Natural killer cell (primary cell): ENCODE measurements around the gene SPC24. TPM values are rescaled to one million over a fixed set of nuclear protein-coding genes. Genes with fewer than 3 reads are reported as not detected.
A peak's percentile ranks its signal among the peaks of the same experiment; 100 is the strongest.

Experiments
- ATAC-seq, 3 donors: fragments of 150-1000 bp in 2 of 3; fragments of 200-7000 bp in 1 of 3; cut with Tn5 transposase; 1 replicate in 1 of 3; 2 replicates in 2 of 3; pipeline ENCODE4 v1.10.0; 2021; ENCODE audit warnings: mild to moderate bottlenecking in 2 of 3, moderate library complexity in 2 of 3
- DNase-seq, 2 donors: peaks; one replicate each; pipeline versions ENCODE4 v3.0.0 to v3.0.0-alpha.2; 2013 to 2021; ENCODE audit warnings: mixed read lengths in 1 of 2
- H3K27ac ChIP-seq: one replicate; pipeline ENCODE4 v1.5.1; 2013; ENCODE audit warnings: mild to moderate bottlenecking, low read length
- H3K27me3 ChIP-seq: one replicate; pipeline ENCODE4 v1.6.1; 2013; ENCODE audit warnings: low read length; ENCODE audit not compliant: control insufficient read depth, insufficient read depth
- H3K36me3 ChIP-seq: one replicate; pipeline ENCODE4 v1.6.1; 2013; ENCODE audit warnings: low read length; ENCODE audit not compliant: control insufficient read depth, insufficient read depth
- H3K4me1 ChIP-seq: one replicate; pipeline ENCODE4 v1.6.1; 2013; ENCODE audit warnings: low read length; ENCODE audit not compliant: control insufficient read depth, insufficient read depth
- H3K4me3 ChIP-seq: one replicate; pipeline ENCODE4 v1.5.1; 2013; ENCODE audit warnings: low read length
- H3K9me3 ChIP-seq: one replicate; pipeline ENCODE4 v1.6.1; 2013; ENCODE audit warnings: low read length; ENCODE audit not compliant: control insufficient read depth, insufficient read depth
- H3K27ac Mint-ChIP-seq, 2 donors: one replicate each; pipeline ENCODE4 v1.8.0; 2022; ENCODE audit warnings: mild to moderate bottlenecking in 2 of 2, mixed read lengths in 2 of 2, moderate library complexity in 1 of 2
- H3K27me3 Mint-ChIP-seq, 2 donors: one replicate each; pipeline ENCODE4 v1.8.0; 2022; ENCODE audit warnings: low read depth in 2 of 2, mixed read lengths in 2 of 2
- H3K36me3 Mint-ChIP-seq: one replicate; pipeline ENCODE4 v1.8.0; 2022; ENCODE audit warnings: mixed read lengths
- H3K4me1 Mint-ChIP-seq, 2 donors: one replicate each; pipeline ENCODE4 v1.8.0; 2022; ENCODE audit warnings: mixed read lengths in 2 of 2
- H3K4me3 Mint-ChIP-seq: one replicate; pipeline ENCODE4 v1.8.0; 2022; ENCODE audit warnings: mild to moderate bottlenecking, moderate library complexity, mixed read lengths
- H3K9me3 Mint-ChIP-seq, 2 donors: one replicate each; pipeline ENCODE4 v1.8.0; 2022; ENCODE audit warnings: mixed read lengths in 2 of 2
- WGBS: methylation state at CpG from one replicate; pipeline ENCODE4 v1.1.7; 2013; ENCODE audit warnings: missing lambda C conversion rate; ENCODE audit not compliant: insufficient coverage; 5-methylcytosine and 5-hydroxymethylcytosine counted together
- intact Hi-C: fragments of 100-400 bp; cut with micrococcal nuclease; formaldehyde crosslinking; loops from one replicate; pipeline ENCODE4 v1.14.2; 2022
- total RNA-seq, 4 donors: library from RNA; stranded (reverse); fragments of 120-200 nt in 1 of 4; gene quantifications; one replicate each; pipeline versions ENCODE4 v1.2.3 to v1.2.4, GENCODE V29; 2013 to 2022
- TF ChIP-seq, protein P1 (sequence below): fragments of 200-600 bp; IDR thresholded peaks from one replicate; pipeline ENCODE4 v1.8.0; 2022; ENCODE audit warnings: antibody characterized with exemption

The SPC24 gene, protein sequence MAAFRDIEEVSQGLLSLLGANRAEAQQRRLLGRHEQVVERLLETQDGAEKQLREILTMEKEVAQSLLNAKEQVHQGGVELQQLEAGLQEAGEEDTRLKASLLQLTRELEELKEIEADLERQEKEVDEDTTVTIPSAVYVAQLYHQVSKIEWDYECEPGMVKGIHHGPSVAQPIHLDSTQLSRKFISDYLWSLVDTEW
- 1 to 10 TPM; 1.7 to 6.1 (median 4.1) TPM for total RNA-seq
- 1.1 TPM for total RNA-seq (2013)

DNA sequence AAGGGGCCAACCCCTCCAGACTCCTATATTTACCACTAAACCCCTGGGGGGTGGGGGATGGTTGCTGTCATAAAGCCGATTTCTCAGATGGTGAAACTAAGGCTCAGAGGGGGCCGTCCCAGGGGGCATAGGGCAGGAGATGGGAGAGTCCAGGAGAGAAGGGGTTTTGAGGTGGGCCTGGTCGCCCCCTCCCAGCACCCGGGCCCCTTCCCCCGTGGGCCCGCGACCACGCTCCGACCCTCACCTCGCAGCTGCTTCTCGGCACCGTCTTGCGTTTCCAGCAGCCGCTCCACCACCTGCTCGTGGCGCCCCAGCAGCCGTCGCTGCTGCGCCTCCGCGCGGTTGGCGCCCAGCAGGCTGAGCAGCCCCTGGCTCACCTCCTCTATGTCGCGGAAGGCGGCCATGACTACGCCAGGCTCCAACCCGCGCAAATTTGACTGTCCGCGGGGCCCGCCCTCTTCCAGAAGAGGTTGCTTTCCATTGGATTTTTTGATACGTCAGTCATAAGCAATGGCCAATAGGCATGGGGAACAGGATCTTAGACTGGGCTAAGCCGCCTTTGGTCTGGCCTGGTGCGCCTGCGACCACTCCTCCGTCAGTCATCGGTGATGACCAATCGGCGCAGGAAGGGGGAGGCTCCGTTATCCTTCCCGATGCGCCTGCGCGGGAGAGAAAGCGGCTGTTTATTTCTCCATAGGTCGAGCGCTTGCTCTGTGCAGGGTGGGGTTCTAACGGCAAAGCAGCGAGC, at the start of gene SPC24:
TSS of gene SPC24 (minus strand) at position 410 of the 748 bp plus-strand sequence. CDS start at position 404, 6 bp downstream.
- TF ChIP-seq, protein P1, sequence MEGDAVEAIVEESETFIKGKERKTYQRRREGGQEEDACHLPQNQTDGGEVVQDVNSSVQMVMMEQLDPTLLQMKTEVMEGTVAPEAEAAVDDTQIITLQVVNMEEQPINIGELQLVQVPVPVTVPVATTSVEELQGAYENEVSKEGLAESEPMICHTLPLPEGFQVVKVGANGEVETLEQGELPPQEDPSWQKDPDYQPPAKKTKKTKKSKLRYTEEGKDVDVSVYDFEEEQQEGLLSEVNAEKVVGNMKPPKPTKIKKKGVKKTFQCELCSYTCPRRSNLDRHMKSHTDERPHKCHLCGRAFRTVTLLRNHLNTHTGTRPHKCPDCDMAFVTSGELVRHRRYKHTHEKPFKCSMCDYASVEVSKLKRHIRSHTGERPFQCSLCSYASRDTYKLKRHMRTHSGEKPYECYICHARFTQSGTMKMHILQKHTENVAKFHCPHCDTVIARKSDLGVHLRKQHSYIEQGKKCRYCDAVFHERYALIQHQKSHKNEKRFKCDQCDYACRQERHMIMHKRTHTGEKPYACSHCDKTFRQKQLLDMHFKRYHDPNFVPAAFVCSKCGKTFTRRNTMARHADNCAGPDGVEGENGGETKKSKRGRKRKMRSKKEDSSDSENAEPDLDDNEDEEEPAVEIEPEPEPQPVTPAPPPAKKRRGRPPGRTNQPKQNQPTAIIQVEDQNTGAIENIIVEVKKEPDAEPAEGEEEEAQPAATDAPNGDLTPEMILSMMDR = no peak
- no peaks in the 10 kb centered on the region for H3K36me3 ChIP-seq
- peak within 1 kb of the TSS; percentile 23 for H3K27ac ChIP-seq
- Mint-ChIP-seq H3K27ac (peak within 1 kb of the TSS; percentile 73 to 85), H3K27me3 (no peaks in the 10 kb centered on the region), H3K4me1 (peaks cover 8 to 17% of the 10 kb centered on the region in 2 donors), H3K4me3 (peak within 1 kb of the TSS; percentile 94), H3K36me3 (no peaks in the 10 kb centered on the region), H3K9me3 (no peaks in the 10 kb centered on the region)
- H3K4me1 ChIP-seq = peaks cover 15% of the 10 kb centered on the region
- DNase-seq = peak; percentile 86 to 95
- peak; percentile 98 to 99 (median 98) for ATAC-seq
- peak within 1 kb of the TSS; percentile 46 for H3K4me3 ChIP-seq
- H3K9me3 ChIP-seq = no peaks in the 10 kb centered on the region
- no peaks in the 10 kb centered on the region for H3K27me3 ChIP-seq
- intact Hi-C loops = no loop called here
- WGBS = under 1% methylated on average over 50 of the region's 50 CpGs

DNA sequence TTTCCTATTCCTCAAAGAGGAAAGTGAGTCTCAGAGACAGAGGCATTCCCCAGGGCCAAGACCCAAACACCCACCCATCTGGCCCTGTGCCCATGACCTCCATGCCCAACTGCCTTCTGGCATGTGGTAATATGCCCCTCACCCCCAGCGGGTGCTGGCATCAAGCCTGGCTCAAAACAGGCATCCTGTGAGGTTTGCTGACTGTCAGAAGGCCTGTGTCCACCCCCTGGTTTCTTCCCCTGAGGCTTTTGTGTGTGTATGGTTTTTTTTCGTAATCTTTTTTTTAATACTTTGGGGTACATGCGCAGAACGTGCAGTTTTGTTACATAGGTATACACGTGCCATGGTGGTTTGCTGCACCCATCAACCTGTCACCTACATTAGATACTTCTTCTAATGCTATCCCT, 49.4 kb upstream of the SPC24 start:
- TF ChIP-seq, protein P1 = no peak
- H3K4me3 ChIP-seq = no peak overlapping the region
- H3K9me3 ChIP-seq = no peaks in the 10 kb centered on the region
- ATAC-seq = no peak
- H3K4me1 ChIP-seq = no peaks in the 10 kb centered on the region
- H3K36me3 Mint-ChIP-seq = no peaks in the 10 kb centered on the region
- no peaks in the 10 kb centered on the region for H3K36me3 ChIP-seq
- H3K9me3 Mint-ChIP-seq = no peaks in the 10 kb centered on the region
- peaks cover 0 to 14% of the 10 kb centered on the region in 2 donors for H3K4me1 Mint-ChIP-seq
- H3K27ac Mint-ChIP-seq = no peak overlapping the region
- H3K4me3 Mint-ChIP-seq = no peak overlapping the region
- no peak overlapping the region for H3K27ac ChIP-seq
- intact Hi-C loops = no loop called here
- H3K27me3 Mint-ChIP-seq = peaks cover 0 to 9% of the 10 kb centered on the region in 2 donors
- 0% methylated on average over 3 of the region's 5 CpGs for WGBS
- DNase-seq = no peak
- no peaks in the 10 kb centered on the region for H3K27me3 ChIP-seq

DNA sequence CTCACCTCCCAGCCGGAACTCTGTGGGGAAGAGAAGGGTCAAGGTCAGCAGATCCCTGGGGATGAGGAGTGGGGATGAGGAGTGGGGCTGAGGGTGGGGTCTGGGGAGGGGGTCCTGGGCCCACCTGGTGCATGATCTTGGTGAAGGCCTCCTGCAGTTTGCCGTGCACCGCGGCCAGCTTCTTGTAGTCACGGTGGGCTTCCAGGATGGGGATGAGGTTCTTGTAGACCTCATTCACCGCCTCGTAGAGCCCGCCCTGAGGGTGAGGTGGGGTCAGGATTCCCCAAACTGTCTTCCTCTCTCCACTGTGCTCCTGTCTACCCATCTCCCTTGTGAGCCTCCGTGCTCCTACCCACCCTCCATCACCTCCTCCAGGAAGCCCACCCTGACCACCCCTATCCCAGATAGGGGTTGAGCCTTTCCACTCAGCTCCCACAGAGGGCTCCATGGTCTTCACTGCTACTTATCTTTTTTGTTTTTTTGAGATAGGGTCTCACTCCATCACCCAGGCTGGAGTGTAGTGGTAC, 48.6 kb upstream of the SPC24 start:
- TF ChIP-seq, protein P1 = peak; percentile 3
- H3K36me3 Mint-ChIP-seq = no peaks in the 10 kb centered on the region

More for the DNA sequence above, 48.6 kb upstream of the SPC24 start:
- ATAC-seq (no peak), DNase-seq (no peak)
- H3K4me3 ChIP-seq = no peak overlapping the region
- Mint-ChIP-seq H3K27me3 (peaks cover 0 to 9% of the 10 kb centered on the region in 2 donors), H3K4me3 (no peak overlapping the region), H3K27ac (no peak overlapping the region), H3K4me1 (peaks cover 0 to 14% of the 10 kb centered on the region in 2 donors), H3K9me3 (no peaks in the 10 kb centered on the region)
- no peaks in the 10 kb centered on the region for H3K4me1 ChIP-seq
- H3K27me3 ChIP-seq = no peaks in the 10 kb centered on the region
- intact Hi-C loops = no loop called here
- H3K27ac ChIP-seq = no peak overlapping the region
- 89% methylated on average over 7 of the region's 9 CpGs for WGBS
- no peaks in the 10 kb centered on the region for H3K9me3 ChIP-seq
- no peaks in the 10 kb centered on the region for H3K36me3 ChIP-seq
